ENCODE data around the gene FNDC3B.

FNDC3B gene

DNA sequence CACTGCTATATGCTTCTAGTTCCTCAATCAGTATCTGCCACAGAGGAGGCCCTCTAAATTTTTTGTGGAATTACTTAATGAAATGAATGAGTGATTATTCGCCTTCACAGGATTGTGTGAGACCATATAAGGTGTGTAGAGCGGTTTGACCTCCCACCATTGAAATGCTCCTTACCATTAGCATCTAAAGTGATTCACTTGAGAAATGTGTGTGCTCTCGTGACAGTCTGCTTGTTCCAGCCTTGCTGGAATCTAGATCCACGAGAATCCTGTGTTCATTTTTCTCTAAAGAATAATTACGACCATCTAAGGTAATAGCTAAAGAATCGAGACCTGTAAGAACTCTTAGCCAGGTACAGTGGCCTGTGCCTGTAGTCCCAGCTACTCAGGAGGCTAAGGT lies 126.9 kb downstream of the FNDC3B start:
- no peak for DNase-seq (ENCODE audit: low read depth in 2 of 2, low spot score in 1 of 2)

DNA sequence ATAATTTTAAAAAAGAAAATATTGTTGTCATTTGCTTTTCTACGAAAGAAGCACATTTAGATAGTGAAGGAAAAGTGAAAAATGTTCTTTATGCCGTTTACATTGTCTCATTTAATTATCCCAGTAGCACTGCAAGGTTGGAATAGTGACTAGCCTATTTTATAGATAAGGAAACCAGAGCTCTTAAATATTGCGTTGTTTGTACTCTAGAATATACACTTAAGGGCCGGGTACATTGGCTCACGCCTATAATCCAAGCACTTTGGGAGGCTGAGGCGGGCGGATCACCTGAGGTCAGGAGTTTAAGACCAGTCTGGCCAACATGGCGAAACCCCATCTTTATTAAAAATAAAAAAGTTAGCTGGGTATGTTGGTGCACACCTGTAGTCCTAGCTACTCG lies 127.5 kb downstream of the FNDC3B start:
- no peak for DNase-seq (ENCODE audit: low read depth in 2 of 2, low spot score in 1 of 2)

DNA sequence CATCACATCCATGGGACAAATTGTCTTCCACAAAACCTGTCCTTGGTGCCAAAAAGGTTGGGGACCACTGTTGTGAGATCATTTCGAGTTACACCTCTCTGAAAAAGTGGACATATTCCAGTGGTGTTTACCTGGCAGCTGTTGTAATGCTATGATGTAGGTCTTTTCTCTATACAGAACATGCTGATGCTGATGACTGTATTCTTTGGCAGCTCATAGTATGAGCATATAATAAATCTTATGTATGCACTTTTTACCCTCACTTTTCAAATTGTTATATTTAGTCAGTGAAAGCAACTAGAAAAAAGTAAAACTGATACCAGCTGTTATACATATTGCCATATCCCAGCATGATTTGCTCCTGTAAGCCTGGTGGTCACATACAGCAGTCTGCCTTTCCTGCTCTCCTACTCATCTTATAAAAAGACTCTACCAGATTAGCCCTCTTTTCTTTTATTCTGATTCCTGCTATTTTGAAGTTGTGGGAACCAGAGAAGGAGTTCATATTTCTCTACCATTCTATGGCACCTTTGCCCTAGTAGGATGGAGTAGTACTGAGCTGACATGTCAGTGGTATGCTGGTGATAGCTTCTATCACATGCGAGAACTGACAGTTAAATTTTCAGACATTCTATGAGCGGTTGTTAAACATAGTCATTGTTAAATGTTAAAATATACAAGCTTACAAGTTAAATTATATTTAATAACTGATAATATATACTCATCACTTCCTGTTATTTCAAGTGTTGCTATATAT lies 128.7 kb downstream of the FNDC3B start:
- DNase-seq (ENCODE audit: low read depth in 2 of 2, low spot score in 1 of 2) = no peak

DNA sequence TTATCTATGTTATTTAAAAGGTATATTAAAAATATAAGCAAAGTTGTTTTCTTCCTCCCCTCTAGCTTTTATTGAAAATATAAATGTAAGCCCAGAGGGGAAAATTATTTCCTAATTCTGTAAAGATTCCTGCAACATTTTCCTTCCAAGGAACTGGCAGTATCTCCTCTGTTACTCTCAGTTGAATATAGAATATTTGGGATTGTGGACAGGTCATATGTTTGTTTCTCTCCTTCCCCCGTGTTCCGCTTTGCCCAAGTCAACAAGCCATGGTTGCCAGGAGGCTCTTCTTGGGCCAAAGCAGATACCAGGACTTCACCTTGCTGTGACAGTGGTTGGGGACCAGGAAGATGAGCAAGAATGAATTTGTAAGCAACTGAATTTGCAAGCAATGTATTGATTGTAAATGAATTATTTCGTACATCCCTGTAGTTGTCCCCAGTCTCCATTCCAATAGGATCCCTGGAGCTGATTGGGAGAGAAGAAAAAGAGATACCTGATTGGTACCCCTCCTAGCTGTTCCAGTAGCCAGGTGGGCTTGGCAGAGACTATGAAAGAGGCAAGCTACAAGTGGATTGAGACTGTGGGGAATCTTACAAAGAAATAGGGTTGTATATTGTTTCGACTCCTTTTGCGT lies 130.8 kb downstream of the FNDC3B start:
- DNase-seq (ENCODE audit: low read depth in 2 of 2, low spot score in 1 of 2) = no peak

DNA sequence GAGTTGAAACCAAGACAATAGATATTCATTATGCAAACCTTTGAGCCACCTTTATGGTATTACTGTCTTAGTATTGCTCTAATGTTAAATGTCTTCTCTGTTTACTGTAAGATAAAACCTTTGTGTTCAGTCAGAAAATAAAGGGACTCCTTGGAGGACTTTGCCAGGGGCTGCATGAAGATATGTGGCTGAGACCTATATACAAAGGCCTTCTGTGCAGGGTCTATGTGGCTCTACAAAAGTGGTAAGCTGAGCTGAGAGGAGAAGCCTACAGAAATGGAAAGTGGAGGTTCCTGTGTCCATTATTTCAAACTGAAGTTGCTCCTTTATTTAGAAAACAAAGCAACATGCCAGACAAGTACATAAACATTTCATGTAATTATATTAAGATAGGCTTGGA lies 131.5 kb downstream of the FNDC3B start:
- no peak for DNase-seq (ENCODE audit: low read depth in 2 of 2, low spot score in 1 of 2)

DNA sequence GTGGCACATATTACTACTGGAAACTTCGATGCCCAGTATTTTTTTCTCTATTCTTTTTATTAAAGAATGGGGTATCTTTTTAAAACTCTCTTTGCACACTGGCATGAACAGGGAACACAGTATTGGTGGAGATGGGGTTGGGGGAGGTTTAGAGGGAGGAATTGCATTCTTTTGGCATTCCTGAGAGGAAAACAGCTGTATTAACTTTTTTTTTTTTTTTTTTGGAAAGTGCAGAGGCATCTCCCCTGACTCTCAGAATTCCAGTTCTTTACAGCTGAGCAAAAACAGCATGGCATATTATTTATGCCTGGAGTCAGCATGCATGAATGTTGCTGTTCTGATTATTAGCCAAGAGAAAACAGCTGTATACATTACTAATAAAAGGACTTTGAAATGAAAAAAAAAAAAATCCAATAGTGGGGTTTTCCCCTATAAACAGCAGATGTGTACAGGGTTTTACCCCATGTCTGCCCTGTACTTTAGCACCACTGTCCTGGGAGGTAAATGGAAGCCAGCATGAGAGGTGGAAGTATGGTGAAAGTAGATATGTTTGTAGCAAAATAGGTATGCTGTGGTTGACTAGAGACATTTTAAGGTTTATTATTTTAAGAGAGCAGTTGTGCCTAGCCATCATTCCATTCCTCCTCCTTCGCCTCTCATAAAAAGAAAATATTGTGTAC lies 132.2 kb downstream of the FNDC3B start:
- DNase-seq (ENCODE audit: low read depth in 2 of 2, low spot score in 1 of 2) = no peak

DNA sequence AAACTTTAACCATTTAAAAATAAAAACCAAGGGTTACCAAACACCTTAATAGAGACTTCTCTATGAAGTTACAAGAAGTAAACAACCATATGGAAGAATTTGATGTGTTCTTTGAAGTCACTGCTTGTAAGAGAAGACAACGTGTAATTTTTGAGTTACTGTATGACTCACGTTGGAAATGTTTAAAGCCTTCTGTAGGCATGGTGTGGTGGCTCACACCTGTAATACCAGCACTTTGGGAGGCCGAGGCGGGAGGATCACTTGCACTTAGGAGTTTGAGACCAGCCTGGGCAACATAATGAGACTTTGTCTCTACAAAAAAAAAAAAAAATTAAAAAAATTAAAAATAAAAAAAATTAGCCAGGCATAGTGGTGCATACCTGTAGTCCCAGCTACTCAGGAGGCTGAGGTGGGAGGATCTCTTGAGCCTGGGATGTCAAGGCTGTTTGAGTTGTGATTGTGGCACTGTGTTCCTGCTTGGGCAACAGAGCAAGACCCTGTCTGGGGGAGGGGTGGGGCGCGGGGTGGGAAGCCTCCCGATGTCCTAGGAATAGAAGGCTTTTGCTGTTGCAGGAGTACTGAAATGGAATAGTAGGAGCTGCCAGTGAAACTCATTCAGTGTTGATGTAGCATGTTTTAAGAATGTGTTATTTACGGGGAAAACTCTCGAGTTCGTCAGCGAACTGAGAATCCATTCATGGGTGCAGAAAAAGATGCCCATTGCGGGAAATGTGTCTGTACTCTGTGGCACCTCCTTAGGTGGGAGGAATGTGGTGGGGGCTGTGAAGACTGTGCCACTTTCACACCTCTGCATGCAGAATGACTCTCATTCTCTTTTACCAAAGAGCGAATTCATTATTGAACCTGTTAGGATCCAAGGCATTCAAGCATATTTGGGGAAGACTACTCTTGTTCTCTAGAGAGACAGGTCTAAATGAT lies 134.2 kb downstream of the FNDC3B start:
- DNase-seq (ENCODE audit: low read depth in 2 of 2, low spot score in 1 of 2) = no peak

DNA sequence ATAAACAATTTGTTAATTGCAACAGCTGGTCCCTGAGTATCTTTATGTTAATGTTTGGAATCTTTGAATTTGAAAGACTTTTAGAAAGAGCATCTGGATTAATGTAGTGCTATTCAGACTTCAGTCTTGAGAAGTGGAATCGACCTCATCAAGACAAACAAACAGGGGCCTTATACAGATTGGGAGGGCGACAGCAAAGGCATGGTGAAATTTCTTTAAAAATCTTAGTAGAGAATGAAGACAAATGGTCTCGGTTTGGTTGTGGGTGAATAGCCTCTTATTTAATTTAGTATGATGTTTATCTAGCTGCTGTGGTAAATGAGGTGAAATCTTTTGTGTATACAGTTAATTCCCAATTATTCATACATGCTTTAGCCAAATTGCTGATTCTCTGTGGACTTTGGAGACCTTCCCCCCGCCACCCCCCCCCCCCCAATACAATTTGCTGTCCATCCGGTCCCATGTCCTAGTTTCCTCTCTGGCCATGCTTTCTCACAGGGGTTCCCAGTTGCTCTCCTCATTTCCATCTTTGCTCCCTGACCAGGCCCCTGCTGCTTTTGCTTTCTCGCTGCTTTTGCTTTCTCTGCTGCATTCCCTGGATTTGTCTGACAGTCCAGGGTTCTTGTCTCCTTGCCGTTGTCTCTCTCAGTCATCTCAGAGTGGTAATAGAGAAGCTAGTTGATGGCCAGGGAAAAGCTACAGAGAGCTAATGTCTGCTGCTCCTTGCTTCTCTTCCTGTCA lies 135.3 kb downstream of the FNDC3B start:
- DNase-seq (ENCODE audit: low read depth in 2 of 2, low spot score in 1 of 2) = no peak

DNA sequence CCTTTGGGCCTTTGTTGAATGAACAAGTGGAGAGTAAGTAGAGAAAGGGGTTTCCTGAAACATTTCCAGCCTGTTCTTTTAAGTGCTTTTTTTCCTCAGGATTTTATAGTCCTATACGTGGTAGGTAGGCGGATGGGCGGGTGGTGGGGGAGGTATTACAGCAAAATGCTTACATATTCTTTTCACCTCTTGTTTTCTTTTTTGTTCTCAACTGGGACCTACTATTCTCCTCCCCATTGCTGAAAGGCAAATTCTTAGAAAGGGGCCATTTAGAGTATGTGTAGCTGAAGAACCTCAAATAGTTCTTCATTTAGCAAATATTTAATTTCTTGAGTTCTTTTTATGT lies 135.8 kb downstream of the FNDC3B start:
- DNase-seq (ENCODE audit: low read depth in 2 of 2, low spot score in 1 of 2) = no peak

DNA sequence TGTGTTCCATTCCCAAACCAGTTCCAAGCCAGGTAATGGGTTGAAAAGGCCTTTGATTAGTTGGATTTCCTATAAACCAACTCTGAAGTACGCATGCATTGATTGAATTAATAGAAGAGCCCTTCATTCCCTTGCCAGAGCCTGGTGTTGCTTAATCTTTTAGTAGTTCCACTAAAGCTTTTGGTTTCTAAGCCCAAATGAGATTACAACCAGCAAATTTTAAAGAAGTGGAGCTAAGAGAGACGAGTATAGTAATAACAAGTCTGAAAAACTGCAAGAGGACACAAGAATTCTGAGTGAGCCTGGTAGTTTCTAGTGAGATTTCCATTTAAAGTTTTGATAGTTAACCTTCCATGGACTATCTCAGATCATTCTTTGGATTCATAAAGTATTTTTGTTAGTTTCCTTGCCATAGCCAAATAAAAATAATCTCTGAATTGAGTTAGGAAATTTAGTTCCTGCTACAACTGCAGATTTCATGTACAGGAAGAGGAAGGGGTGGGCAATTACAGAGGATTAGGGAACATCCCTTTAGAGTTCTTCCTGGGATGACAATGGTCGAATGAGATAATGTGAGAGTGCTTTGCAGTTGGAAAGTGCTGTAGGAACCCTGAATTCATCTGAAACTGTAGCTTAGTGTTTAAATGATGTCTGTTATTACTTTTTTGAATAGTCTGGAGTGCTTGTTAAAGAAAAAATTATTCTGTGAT lies 136.8 kb downstream of the FNDC3B start:
- no peak for DNase-seq (ENCODE audit: low read depth in 2 of 2, low spot score in 1 of 2)

DNA sequence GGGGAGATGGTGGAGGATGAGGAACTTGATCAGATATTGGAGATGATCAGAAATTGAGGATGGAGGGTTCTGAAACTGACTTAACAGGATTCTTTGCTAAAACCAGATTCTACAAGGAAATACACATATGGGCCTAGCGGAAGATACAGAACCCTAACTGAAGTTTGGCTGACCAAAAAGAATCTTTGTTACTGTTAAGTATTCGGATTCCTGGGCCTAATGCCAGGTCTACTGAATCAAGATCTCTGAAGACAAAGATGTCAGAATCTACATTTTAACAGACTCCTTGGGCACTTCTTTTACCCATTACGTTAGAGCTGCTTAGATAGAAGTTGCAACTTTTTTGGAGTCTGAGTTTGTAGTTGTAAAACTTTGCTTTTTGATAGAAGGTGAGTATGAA lies 137.7 kb downstream of the FNDC3B start:
- DNase-seq (ENCODE audit: low read depth in 2 of 2, low spot score in 1 of 2) = no peak

DNA sequence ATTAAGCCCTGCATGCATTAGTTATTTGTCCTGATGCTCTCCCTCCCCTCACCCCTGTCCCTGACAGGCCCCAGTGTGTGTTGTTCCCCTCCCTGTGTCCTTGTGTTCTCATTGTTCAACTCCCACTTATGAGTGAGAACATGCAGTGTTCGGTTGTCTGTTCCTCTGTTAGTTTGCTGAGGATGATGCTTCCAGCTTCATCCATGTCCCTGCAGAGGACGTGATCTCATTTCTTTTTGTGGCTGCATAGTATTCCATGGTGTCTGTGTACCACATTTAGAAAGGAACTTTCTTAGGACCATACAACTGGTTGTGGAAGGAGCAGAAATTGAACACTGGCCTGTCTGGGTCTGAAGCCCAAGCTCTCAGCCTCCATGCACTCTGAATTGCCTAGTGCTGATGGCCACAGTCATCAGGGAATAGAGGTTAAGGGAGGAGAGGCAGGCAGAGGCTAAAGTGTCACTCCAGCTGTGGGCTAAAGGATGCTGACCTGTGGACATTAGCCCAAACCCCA lies 138.5 kb downstream of the FNDC3B start:
- DNase-seq (ENCODE audit: low read depth in 2 of 2, low spot score in 1 of 2) = no peak

DNA sequence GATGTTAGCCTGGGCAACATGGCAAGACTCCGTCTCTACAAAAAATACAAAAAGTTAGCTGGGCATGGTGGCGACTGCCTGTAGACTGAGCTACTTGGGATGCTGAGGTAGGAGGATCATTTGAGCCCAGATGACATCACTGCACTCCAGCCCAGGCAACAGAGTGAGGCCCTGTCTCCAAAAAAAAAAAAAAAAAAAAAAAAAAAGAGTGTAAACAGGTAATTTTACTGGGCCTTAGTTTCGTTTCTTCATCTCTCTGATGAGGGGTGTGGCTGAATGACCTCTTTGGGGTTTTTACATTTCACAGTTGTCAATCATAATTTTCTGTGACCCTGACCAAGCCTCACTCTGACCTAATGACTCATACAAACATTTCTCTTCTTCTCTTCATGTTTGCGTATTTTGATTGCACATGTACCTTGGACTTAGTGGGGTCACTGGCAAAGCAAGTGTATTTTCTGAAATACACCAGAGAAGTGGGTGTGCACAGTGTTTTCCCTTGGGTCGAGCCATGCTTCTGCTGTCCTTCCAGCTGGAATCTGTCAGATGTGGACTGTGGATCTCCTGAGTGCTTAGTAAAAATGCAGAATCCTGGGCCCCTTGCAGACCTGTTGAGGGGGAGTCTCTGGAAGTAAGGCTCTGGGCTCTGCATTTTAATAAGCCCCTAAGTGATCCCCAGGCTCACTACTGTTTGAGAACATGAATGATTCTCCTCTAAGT lies 140.5 kb downstream of the FNDC3B start:
- no peak for DNase-seq (ENCODE audit: low read depth in 2 of 2, low spot score in 1 of 2)

DNA sequence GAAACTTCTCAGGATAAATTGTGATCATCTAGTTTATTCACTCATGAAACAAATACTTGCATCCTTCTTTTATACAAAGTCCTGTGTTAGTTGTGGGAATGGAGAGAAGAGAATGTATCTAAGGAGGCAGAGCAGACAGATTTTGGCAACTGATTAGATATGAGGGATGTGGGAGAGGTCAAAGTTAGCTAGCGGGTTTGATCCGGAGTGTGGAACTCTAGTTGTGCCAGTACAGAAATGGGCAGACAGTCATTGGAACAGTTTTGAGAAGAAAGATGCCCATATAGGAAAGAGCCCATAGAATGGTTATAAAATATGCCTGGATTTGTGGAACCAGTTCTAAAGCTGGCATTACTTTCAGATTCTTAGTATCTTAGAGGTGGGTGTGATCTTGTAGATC lies 141.1 kb downstream of the FNDC3B start:
- DNase-seq (ENCODE audit: low read depth in 2 of 2, low spot score in 1 of 2) = no peak

DNA sequence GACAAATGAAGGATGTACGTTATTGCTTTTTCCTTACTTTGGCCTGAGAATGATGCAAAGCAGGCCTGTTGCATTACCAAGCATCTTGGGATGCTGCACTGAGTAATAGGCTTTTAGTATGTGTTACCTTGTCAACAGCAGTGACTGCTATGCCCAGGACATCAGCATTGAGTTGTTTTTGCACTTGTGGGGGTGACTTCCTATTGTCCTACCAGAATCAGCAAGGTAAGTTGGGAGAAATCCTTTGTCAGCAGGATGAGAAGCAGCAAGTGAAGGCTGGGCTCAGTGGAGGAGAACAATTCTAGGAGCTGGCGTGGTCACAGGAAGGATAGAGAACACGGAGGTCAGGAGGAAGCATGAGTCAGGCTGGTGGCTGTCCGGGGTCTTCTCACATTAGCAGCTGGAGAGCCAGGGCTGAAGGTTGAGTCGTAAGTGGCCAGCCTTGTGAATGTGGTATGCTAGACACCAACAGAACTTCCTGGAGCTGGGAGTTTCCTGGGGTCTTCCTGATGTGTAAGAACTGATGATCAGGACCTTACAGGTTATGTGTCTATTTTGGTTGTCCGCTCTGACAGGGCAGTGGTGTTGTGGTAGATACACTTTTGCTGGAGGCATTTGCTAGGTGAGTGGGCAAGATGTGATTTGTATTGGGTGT lies 142.7 kb downstream of the FNDC3B start:
- DNase-seq (ENCODE audit: low read depth in 2 of 2, low spot score in 1 of 2) = no peak

DNA sequence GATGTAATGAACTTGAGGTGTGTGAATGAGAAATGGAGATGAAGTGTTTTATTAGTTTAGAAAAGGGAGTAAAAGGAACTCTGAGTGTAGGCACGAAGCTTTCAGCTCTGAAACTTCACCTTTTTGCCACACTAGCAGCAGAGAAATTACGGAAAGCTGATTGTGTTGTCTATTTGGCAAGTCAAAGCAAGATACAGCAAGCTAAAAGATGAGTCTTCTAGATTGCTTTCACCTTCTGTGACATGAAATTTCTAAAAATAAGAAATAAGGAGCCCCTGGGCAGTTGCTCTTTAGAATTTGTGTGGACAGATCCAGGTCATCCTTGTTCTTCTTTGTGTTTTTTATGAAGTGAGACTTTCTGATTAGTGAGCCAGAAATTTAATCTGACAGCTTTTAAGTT lies 143.4 kb downstream of the FNDC3B start:
- DNase-seq (ENCODE audit: low read depth in 2 of 2, low spot score in 1 of 2) = no peak

DNA sequence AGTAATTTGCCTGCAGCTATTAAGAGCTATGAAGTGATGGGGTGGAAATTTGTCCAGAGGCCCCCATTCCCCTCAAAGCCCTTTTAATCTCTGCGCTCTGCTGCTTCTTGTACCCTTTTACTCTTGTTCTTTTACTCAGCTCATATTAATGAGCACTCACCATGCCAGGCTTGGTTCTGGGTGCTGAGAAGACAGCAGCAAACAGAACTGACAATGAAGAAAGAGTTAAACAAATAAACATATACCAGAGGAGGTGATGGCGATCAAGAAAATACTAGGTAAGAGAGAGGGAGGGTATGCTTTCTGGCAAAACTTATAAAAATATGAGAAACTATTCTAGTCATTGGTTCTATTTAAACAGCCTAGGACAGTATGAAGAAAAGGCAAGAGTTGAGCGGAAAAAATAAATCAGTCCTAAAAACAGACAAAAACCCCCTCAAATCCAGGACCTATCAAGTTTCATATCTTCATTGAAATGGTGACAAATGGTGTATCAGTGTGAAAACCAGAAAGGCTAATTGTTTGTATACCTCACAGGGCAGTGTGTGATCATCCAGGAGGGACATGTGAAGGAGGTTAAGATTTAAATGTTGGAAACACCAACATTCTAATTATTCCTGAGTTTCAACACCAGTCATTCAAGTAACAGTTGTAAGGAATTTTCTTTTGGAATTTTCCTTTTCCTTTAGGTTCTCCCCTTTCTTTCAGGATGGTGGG lies 144.9 kb downstream of the FNDC3B start:
- DNase-seq (ENCODE audit: low read depth in 2 of 2, low spot score in 1 of 2) = no peak

DNA sequence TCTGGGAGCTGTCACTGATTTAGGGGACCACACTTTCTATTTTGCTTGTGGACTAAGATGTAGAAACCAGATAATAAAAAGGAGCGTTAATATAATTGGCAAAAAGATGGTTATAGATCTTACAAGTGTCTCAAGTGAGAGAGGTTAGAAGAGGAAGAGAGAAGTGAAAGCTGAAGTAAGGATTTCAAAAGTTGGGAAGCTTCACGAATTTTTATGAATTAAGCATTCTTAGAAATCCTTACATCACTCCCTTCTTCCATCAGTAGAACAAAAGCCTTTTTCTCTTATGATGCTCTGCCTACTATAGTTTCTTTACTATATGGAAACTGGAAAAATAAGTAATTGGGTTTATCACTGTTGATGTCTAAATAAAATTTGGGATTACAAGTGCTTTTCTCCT lies 146.5 kb downstream of the FNDC3B start:
- DNase-seq (ENCODE audit: low read depth in 2 of 2, low spot score in 1 of 2) = no peak

Measured in stimulated activated CD8-positive, alpha-beta memory T cell treated with anti-CD3 and anti-CD28 coated beads, Interleukin-4, amount 100 ng/mL, for 1 hour (primary cell).